Prostate gland (tissue), 2 donors: Measurements from ENCODE around the gene CHST15. TPM values are rescaled to one million over a fixed set of nuclear protein-coding genes. Genes with fewer than 3 reads are reported as not detected.

Experiments
- DNase-seq: peaks from one replicate; pipeline ENCODE4 v3.0.0-alpha.2; 2019; ENCODE audit warnings: low spot score
- H3K27ac ChIP-seq, 2 donors: fragments of 200-600 bp; sonication (generic); 2 replicates each; pipeline ENCODE4 v1.5.1; 2017 to 2019
- H3K27me3 ChIP-seq: fragments of 200-600 bp; sonication (generic); replicated peaks from 2 replicates; pipeline ENCODE4 v1.5.1; 2019; ENCODE audit not compliant: insufficient read depth
- H3K36me3 ChIP-seq, 2 donors: fragments of 200-600 bp; sonication (generic); 1 replicate in 1 of 2; 2 replicates in 1 of 2; pipeline versions ENCODE4 v1.5.1 to v1.8.1; 2017 to 2019
- H3K4me1 ChIP-seq: fragments of 200-600 bp; sonication (generic); replicated peaks from 2 replicates; pipeline ENCODE4 v1.5.1; 2019
- H3K4me3 ChIP-seq, 2 donors: fragments of 200-600 bp; sonication (generic); 2 replicates each; pipeline ENCODE4 v1.5.1; 2017 to 2019
- H3K9me3 ChIP-seq: fragments of 200-600 bp; sonication (generic); 2 replicates; pipeline ENCODE4 v1.5.1; 2017
- POLR2A ChIP-seq: fragments of 450-650 bp; IDR thresholded peaks from one replicate; pipeline ENCODE4 v1.6.1; 2016; ENCODE audit warnings: antibody characterized with exemption, mild to moderate bottlenecking
- POLR2AphosphoS5 ChIP-seq: sonication (generic); formaldehyde crosslinking; IDR thresholded peaks from one replicate; pipeline ENCODE4 v1.6.1; 2017; ENCODE audit warnings: antibody characterized with exemption
- WGBS: methylation state at CpG from one replicate; pipeline ENCODE4 v1.1.5; 2018; 5-methylcytosine and 5-hydroxymethylcytosine counted together
- intact Hi-C: fragments of 100-400 bp; cut with DNase I; formaldehyde crosslinking; loops from one replicate; pipeline ENCODE4 v1.14.2; 2022
- total RNA-seq, 2 donors: library from RNA; depleted of rRNA; stranded (reverse); fragments of >200 nt; gene quantifications; one replicate each; pipeline ENCODE4 v1.1.0, GENCODE V29; 2016
- TF ChIP-seq, protein P1 (sequence below), 4 experiments: fragments of 200-600 bp in 2 of 4; fragments of 450-650 bp in 2 of 4; sonication (generic) in 2 of 4; IDR thresholded peaks; 1 replicate in 3 of 4; 2 replicates in 1 of 4; pipeline ENCODE4 v1.5.1; 2016 to 2019; ENCODE audit warnings: antibody characterized with exemption in 4 of 4, mild to moderate bottlenecking in 2 of 4, moderate library complexity in 2 of 4

CHST15 gene
- total RNA-seq, 2 donors from 2014 or later: 13.9 to 26.0 TPM

DNA sequence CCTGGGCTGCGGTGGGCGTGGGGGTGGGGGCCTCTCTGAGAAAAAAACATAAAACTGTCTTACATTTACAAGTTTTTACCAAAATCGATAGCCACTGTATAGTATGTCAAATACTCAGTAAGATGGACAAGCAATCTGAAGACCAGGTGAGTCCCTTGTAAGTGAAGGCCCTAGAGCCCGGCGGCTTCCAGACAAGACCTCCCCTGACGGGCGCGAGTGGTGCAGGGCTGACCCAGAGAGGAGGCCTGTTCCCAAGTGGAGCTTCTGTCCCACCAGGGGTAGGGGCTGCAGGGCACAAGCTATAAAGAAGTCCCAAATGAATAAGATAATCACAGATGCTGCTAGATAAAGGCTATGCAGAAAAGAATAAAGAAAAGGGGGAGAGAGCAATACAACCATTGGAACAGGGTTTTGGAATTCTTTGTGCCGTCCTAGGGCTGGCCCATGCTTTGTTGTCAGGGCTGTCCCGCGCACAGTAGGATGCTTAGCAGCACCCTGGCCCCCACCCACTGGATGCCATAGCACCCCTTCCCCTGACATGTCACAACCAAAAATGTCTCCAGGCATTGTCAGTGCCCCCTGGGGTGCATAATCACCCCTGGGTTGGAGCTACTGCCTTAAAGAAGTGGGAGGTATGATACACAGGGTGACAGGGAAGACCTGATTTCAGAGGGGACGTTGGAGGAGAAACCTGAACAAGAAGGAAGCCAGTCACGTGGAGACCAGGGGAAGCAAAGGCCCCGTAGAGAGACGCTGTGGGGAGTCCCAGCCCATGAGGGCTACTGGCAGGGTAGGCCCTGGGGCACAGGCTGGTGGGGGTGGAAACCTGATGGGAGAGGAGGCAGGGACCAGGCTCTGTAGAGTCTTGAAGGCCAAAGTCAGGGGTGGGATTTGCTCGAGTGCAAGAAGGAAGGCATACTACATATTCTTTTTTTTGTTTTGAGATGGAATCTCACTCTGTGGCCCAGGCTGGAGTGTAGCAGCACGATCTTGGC lies 43.1 kb downstream of the CHST15 start:
- intact Hi-C loops: no loop called here

DNA sequence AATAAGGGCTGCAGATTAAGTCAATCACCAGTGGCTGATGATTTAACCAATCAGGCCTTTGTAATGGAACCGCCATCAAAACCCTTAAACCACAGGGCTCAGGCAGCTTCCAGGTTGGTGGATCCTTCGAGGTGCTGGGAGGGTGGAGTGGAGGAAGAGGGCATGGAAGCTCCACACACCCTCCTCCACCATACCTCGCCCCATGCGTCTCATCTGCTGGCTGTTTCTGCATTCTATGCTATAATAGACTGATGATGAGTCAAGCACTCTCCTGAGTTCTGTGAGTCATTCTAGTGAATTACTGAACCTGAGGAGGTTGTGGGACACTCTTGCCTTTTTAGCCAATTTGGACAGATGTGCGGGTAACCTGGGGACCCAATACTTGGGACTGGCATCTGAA lies 43.9 kb downstream of the CHST15 start:
- Histone ChIP-seq H3K27me3 (no peaks in the 10 kb centered on the region), H3K9me3 (no peaks in the 10 kb centered on the region), H3K27ac (no peak overlapping the region), H3K4me3 (no peak overlapping the region), H3K36me3 (no peaks in the 10 kb centered on the region), H3K4me1 (no peaks in the 10 kb centered on the region)
- WGBS: 90% methylated on average over 5 of the region's 5 CpGs
- no peak for DNase-seq
- TF ChIP-seq POLR2AphosphoS5 (no peak), POLR2A (no peak)
- TF ChIP-seq, protein P1, sequence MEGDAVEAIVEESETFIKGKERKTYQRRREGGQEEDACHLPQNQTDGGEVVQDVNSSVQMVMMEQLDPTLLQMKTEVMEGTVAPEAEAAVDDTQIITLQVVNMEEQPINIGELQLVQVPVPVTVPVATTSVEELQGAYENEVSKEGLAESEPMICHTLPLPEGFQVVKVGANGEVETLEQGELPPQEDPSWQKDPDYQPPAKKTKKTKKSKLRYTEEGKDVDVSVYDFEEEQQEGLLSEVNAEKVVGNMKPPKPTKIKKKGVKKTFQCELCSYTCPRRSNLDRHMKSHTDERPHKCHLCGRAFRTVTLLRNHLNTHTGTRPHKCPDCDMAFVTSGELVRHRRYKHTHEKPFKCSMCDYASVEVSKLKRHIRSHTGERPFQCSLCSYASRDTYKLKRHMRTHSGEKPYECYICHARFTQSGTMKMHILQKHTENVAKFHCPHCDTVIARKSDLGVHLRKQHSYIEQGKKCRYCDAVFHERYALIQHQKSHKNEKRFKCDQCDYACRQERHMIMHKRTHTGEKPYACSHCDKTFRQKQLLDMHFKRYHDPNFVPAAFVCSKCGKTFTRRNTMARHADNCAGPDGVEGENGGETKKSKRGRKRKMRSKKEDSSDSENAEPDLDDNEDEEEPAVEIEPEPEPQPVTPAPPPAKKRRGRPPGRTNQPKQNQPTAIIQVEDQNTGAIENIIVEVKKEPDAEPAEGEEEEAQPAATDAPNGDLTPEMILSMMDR (IDR thresholded peaks at IDR 0.05): no peak
- intact Hi-C loops: no loop called here

More for the DNA sequence above, 43.1 kb downstream of the CHST15 start:
- no peak for DNase-seq
- no peak overlapping the region for H3K27ac ChIP-seq
- no peaks in the 10 kb centered on the region for H3K4me1 ChIP-seq
- no peaks in the 10 kb centered on the region for H3K27me3 ChIP-seq
- H3K4me3 ChIP-seq: no peak overlapping the region
- TF ChIP-seq, protein P1 (IDR thresholded peaks at IDR 0.05): no peak
- TF ChIP-seq POLR2AphosphoS5: no peak
- no peak for TF ChIP-seq POLR2A
- no peaks in the 10 kb centered on the region for H3K9me3 ChIP-seq
- H3K36me3 ChIP-seq: no peaks in the 10 kb centered on the region
- WGBS: 92% methylated on average over 17 of the region's 17 CpGs

DNA sequence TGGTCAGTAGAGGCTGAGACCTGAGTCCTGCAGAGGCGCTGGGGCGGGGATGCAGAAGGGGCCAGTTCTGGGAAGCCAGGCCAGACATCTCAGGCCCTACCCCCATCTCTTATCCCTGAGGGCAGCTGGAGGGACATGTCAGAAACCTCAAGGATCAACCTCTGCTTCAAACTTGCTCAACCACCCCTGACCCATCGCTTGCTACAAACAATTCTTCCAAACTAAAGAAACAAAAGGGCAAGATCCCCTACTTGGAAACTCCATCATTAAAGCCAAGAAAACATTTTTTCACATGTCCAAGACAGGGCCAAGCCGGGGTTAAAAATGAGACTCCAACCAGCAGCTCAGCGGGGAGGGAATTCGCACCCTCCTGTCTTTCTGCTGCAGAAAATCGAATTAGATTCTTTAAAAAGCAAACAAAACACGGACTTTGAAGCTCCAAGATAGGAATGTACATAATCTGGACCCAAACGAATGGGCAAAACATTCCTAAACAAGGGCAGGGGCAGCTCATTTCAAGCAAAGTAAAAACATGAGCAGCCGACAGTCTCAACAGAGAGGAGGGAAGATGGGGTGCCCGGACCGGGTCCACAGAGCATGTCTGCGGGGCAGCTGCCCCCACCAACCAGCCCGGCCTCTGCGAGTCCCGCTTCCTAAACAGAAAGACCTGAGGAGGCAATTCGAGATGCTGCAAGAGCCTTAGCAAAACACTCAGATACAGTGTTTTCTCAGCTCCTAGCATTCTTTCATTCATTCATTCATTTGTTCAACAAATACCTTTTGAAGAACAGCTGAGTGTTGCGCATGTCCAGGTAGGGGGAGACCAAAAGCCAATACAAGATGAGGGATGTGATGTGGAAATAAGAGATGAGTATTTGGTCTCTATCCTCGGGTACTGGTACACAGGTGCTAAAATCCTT lies 44.8 kb downstream of the CHST15 start:
- no peaks in the 10 kb centered on the region for H3K27me3 ChIP-seq
- H3K36me3 ChIP-seq: no peaks in the 10 kb centered on the region
- H3K4me3 ChIP-seq: no peak overlapping the region
- intact Hi-C loops: no loop called here
- no peaks in the 10 kb centered on the region for H3K9me3 ChIP-seq
- TF ChIP-seq POLR2A (no peak), POLR2AphosphoS5 (no peak)
- TF ChIP-seq, protein P1 (IDR thresholded peaks at IDR 0.05): no peak
- H3K4me1 ChIP-seq: no peaks in the 10 kb centered on the region
- H3K27ac ChIP-seq: no peak overlapping the region
- no peak for DNase-seq
- WGBS: 78% methylated on average over 19 of the region's 19 CpGs

DNA sequence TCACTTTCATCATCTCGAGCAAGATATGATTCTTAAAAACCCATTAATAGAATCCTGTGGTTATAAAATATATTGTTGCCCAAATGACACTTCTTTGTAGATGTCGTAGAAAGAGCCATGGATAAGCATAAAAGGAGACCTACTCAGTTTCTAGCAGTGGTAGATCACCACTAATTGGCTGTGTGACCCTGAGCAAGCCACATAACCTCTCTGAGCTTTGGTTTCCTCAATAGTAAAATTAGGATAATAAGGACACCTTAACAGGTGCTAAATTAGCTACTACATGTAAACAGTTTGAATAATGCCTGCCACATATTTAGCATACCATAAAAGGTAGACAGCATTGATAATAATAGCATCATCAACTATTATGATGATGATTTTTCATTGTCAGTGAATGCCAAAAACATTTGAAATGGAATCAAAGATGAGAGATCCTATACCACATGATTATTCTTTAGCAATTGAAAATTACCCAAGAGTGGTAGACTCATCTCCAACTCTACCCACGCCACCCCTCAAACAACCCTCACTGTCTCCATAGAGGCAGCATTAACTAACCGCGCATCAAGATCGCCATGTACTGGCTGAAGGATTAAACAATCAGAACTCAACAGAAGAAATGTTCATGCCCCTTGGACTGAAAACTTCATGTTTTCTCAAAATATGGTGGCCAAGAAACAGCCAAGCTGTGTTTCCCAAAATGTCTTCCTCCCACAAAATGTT lies 45.8 kb downstream of the CHST15 start:
- Histone ChIP-seq H3K27ac (no peak overlapping the region), H3K4me1 (no peaks in the 10 kb centered on the region), H3K9me3 (no peaks in the 10 kb centered on the region), H3K27me3 (no peaks in the 10 kb centered on the region), H3K36me3 (no peaks in the 10 kb centered on the region), H3K4me3 (no peak overlapping the region)
- intact Hi-C loops: no loop called here
- no peak for DNase-seq
- TF ChIP-seq, protein P1 (IDR thresholded peaks at IDR 0.05): no peak
- TF ChIP-seq POLR2A (no peak), POLR2AphosphoS5 (no peak)
- 93% methylated on average over 6 of the region's 6 CpGs for WGBS
